ENCODE results near the gene CALHM4. TPM values are rescaled to one million over a fixed set of nuclear protein-coding genes. Genes with fewer than 3 reads are reported as not detected.

CALHM4 gene
- total RNA-seq, 1 donor from 2014 or later = not detected

GRCh38 chr6:116518621-116519368, 34.8 kb upstream of the CALHM4 start:
- peaks cover 5% of the 10 kb centered on the region for H3K4me1 Mint-ChIP-seq
- TF ChIP-seq CTCF (IDR thresholded peaks at IDR 0.05) = no peak
- ChIA-PET POLR2A (no interaction called here), CTCF (interaction anchor here (2.4 kb wide), 1 partner anchor 16 kb away, joined by 6 read pairs; no protein-coding TSS in a partner anchor)
- no peak for DNase-seq
- intact Hi-C loops (cut with micrococcal nuclease) = no loop called here
- no peak overlapping the region for H3K4me3 Mint-ChIP-seq
- H3K27ac Mint-ChIP-seq = no peak overlapping the region
- no peaks in the 10 kb centered on the region for H3K36me3 Mint-ChIP-seq (ENCODE audit: low read depth)
- no peaks in the 10 kb centered on the region for H3K9me3 Mint-ChIP-seq
- no peak for ATAC-seq (ENCODE audit: low read depth)
- H3K27me3 Mint-ChIP-seq = peaks cover 4% of the 10 kb centered on the region

- no peaks in the 10 kb centered on the region for H3K9me3 Mint-ChIP-seq
- peaks cover 4% of the 10 kb centered on the region for H3K27me3 Mint-ChIP-seq
- H3K4me1 Mint-ChIP-seq = no peaks in the 10 kb centered on the region
- no peak overlapping the region for H3K4me3 Mint-ChIP-seq
- no peak overlapping the region for H3K27ac Mint-ChIP-seq
- no peaks in the 10 kb centered on the region for H3K36me3 Mint-ChIP-seq (ENCODE audit: low read depth)
- ATAC-seq (ENCODE audit: low read depth) (no peak), DNase-seq (no peak)
- ChIA-PET POLR2A (no interaction called here), CTCF (no interaction called here)
- intact Hi-C loops (cut with micrococcal nuclease) = no loop called here
- no peak for TF ChIP-seq CTCF (IDR thresholded peaks at IDR 0.05)
Measured at GRCh38 chr6:116522896-116523295, 30.7 kb upstream of the CALHM4 start.

GRCh38 chr6:116524236-116524635, 29.3 kb upstream of the CALHM4 start:
- ChIA-PET POLR2A (no interaction called here), CTCF (interaction anchor here (0.9 to 1.2 kb wide), 2 partner anchors 10 to 236 kb away, joined by 3 to 4 read pairs; no protein-coding TSS in a partner anchor)
- DNase-seq (no peak), ATAC-seq (ENCODE audit: low read depth) (no peak)
- intact Hi-C loops (cut with micrococcal nuclease) = no loop called here
- no peak overlapping the region for H3K4me3 Mint-ChIP-seq
- H3K27me3 Mint-ChIP-seq = no peaks in the 10 kb centered on the region
- H3K9me3 Mint-ChIP-seq = no peaks in the 10 kb centered on the region
- H3K27ac Mint-ChIP-seq = no peak overlapping the region
- H3K36me3 Mint-ChIP-seq (ENCODE audit: low read depth) = no peaks in the 10 kb centered on the region
- H3K4me1 Mint-ChIP-seq = no peaks in the 10 kb centered on the region
- TF ChIP-seq CTCF (IDR thresholded peaks at IDR 0.05) = no peak

GRCh38 chr6:116528133-116528532, 25.4 kb upstream of the CALHM4 start:
- no peak for TF ChIP-seq CTCF (IDR thresholded peaks at IDR 0.05)
- Mint-ChIP-seq H3K27me3 (peaks cover 4% of the 10 kb centered on the region), H3K36me3 (ENCODE audit: low read depth) (no peaks in the 10 kb centered on the region), H3K4me3 (no peak overlapping the region), H3K4me1 (peaks cover 8% of the 10 kb centered on the region), H3K9me3 (no peaks in the 10 kb centered on the region), H3K27ac (no peak overlapping the region)
- intact Hi-C loops (cut with micrococcal nuclease) = no loop called here
- ChIA-PET POLR2A (no interaction called here), CTCF (interaction anchor here (0.7 kb wide), 1 partner anchor 261 kb away, joined by 3 read pairs; no protein-coding TSS in a partner anchor)
- no peak for DNase-seq
- no peak for ATAC-seq (ENCODE audit: low read depth)

- ATAC-seq (ENCODE audit: low read depth) (no peak), DNase-seq (no peak)
- Mint-ChIP-seq H3K9me3 (no peaks in the 10 kb centered on the region), H3K4me1 (peaks cover 8% of the 10 kb centered on the region), H3K27me3 (peaks cover 4% of the 10 kb centered on the region), H3K36me3 (ENCODE audit: low read depth) (no peaks in the 10 kb centered on the region), H3K27ac (no peak overlapping the region), H3K4me3 (no peak overlapping the region)
- ChIA-PET CTCF (interaction anchor here (0.7 to 1.4 kb wide), 4 partner anchors 83 to 261 kb away, joined by 3 to 6 read pairs (median 4); no protein-coding TSS in a partner anchor), POLR2A (no interaction called here)
- TF ChIP-seq CTCF (IDR thresholded peaks at IDR 0.05) = no peak
- intact Hi-C loops (cut with micrococcal nuclease) = no loop called here
Measured at GRCh38 chr6:116528780-116529179, 24.8 kb upstream of the CALHM4 start.

All from activated B cell treated with CpG ODN at 0.5 μM for 24 hours (primary cell).